Omental fat pad (tissue), 4 donors: Measurements from ENCODE around the gene ANKRD62. TPM values are rescaled to one million over a fixed set of nuclear protein-coding genes. Genes with fewer than 3 reads are reported as not detected.

ENCODE experiments used
- ATAC-seq: fragments of 150-250 bp; one replicate; pipeline ENCODE4 v1.9.1; 2016; ENCODE audit warnings: mild to moderate bottlenecking, moderate library complexity; ENCODE audit not compliant: low FRiP score
- DNase-seq: peaks from one replicate; pipeline ENCODE4 v3.0.0-alpha.2; 2019; ENCODE audit warnings: low spot score
- total RNA-seq, 4 donors: library from RNA; depleted of rRNA; stranded (reverse); fragments of >200 nt; gene quantifications; one replicate each; pipeline ENCODE4 v1.1.0, GENCODE V29; 2016
- TF ChIP-seq, protein P1 (sequence below), 3 donors: fragments of 450-650 bp; IDR thresholded peaks; one replicate each; pipeline ENCODE4 v1.5.1; 2016 to 2017; ENCODE audit warnings: antibody characterized with exemption in 3 of 3, mild to moderate bottlenecking in 3 of 3, moderate library complexity in 2 of 3

The ANKRD62 gene
- total RNA-seq, 4 donors from 2014 or later = not detected

DNA sequence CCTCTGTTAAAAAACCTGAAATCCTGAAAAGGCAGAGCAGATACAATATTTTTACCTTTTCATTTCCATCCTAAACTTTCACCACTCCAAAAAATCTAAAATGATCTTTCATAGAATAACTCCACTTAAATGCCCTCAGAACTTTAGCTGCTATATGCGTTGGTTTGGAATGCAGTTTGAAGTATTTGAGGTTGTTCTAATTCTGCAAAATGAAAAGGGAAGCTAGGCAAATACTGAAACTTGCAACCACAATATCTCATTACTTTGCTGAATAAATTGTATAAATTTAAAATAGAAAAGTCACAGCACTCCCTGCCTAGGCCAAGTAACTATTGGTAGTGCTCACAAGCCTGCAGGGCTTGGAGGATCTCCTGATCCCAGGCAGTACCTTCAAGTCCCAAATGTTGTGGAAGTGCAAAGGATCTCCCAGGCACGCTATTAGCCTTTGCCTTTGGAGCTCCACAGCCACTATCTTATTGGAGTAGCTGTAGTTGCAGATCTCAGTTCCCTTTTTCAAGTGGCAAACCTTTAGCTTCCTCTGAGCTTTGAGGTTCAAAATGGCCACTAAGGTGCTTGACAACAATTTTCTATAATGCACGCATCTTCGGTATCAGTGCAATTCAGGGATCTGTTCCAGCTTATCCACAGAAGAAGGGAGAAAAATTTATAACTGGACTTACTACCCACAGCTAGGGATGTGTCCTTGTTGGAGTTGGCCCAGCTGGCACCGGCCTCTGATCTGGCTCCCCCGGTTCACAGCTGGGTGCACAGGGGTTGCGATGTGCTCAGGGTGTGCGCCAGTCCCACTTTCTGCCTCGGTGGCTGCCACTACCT, 43.4 kb upstream of the ANKRD62 start:
- DNase-seq (no peak), ATAC-seq (no peak)
- TF ChIP-seq, protein P1, sequence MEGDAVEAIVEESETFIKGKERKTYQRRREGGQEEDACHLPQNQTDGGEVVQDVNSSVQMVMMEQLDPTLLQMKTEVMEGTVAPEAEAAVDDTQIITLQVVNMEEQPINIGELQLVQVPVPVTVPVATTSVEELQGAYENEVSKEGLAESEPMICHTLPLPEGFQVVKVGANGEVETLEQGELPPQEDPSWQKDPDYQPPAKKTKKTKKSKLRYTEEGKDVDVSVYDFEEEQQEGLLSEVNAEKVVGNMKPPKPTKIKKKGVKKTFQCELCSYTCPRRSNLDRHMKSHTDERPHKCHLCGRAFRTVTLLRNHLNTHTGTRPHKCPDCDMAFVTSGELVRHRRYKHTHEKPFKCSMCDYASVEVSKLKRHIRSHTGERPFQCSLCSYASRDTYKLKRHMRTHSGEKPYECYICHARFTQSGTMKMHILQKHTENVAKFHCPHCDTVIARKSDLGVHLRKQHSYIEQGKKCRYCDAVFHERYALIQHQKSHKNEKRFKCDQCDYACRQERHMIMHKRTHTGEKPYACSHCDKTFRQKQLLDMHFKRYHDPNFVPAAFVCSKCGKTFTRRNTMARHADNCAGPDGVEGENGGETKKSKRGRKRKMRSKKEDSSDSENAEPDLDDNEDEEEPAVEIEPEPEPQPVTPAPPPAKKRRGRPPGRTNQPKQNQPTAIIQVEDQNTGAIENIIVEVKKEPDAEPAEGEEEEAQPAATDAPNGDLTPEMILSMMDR (IDR thresholded peaks at IDR 0.05) = no peak

DNA sequence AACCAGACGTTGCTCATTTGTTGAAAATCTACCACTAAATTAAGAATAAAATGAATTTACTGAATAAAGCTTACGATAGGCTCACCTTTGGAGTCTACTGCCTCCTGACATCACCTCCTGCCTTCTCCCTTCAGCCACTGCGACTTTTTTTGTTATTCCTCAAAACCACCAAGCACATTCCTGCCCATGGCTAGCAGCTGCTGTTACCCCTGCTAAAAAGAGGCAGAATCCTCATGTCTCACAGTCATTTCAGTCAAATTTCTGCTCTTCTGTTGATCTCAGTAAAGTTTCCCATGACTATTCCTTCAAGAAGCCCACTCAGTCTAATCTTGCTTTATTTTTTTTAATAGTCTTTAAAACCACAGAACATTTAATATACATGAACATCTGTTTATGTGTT, 40.8 kb upstream of the ANKRD62 start:
- no peak for DNase-seq
- no peak for ATAC-seq
- TF ChIP-seq, protein P1 (IDR thresholded peaks at IDR 0.05) = no peak

DNA sequence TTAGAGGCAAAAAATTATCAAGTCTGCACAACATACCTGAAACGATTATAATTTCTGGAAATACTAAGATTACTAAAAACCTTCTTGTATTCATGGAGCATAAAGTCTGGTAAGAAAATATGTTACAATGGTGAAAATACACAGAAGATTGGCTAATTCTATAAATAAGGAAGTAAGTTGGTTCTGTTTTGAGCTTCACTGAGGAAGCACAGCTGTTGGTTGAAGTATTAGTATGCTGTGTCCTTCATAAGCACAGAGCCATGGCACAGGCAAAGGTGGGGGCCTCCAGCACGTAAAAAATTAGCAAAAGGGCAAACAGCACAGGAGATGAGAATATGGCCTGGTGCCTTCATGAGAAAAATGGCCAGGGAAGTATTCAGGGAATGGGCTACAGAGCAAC, 40.4 kb upstream of the ANKRD62 start:
- TF ChIP-seq, protein P1 (IDR thresholded peaks at IDR 0.05) = no peak

DNA sequence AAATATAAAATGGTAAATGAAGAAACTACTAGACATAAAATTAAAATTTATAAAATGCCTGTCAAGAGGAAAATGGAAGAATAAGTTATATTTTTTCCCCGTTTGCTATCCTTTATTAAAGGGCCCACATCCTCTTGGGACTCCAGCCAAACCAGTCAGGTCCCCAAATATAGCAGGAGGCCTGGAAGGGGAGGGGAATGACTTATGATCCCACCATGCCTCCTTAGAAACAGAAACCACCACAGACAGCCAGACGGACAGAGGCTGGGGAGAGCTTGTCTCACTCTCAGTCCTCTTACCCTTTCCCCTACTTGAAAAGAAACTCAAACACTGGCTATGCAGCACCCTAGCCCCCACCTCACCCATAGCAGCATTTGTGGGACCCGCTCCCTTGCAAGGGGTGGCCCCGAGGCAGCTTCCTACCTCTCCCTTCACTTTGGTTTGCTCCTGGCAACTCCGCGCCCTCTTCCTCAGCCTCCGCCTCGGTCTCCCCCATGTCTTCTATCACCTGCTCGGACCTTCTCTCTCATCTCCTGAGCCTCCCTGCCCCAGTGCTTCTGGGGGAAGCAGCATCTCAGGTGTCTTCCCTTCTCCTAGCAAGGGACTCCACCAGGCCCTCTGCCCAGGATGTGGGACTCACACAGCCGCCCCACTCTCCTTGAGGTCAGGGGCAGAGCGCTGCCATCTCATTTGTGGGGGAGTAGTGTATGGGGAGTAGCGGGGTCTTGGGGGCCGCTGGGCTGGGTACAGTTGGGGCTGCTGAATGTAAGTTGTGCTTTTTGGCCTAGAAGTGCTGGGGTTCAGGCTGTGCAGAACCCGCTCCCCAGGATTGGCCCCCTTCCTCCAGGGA, 37.4 kb upstream of the ANKRD62 start:
- no peak for DNase-seq
- ATAC-seq = no peak
- TF ChIP-seq, protein P1 (IDR thresholded peaks at IDR 0.05) = no peak

More for the DNA sequence above, 40.4 kb upstream of the ANKRD62 start:
- ATAC-seq (no peak), DNase-seq (no peak)

DNA sequence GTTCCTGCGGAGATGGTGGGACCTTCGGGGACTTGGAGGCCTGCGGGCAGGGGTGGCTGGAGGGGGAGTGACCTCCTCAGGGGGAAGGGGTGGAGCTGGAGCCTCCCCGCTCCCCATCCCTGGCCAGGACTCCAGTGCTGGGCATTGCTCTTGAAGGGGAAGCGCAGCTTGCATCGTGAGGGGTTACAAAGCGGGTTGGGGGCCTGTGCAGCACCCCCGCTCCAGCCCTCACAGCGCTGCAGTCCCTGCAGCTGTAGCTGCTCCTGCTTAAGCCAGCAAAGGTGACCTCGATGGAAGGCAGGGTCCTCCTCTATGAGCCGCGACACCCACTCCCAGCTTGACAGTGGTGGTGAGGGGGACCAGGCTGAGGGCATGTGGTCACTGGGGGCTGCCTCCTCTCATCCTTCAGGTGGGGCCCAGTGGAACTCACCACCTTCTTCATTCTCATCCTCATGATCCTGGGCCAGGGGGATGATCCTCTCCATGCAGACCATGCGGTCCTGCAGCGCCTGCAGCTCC, 36.7 kb upstream of the ANKRD62 start:
- TF ChIP-seq, protein P1 (IDR thresholded peaks at IDR 0.05) = no peak
- DNase-seq (no peak), ATAC-seq (no peak)

DNA sequence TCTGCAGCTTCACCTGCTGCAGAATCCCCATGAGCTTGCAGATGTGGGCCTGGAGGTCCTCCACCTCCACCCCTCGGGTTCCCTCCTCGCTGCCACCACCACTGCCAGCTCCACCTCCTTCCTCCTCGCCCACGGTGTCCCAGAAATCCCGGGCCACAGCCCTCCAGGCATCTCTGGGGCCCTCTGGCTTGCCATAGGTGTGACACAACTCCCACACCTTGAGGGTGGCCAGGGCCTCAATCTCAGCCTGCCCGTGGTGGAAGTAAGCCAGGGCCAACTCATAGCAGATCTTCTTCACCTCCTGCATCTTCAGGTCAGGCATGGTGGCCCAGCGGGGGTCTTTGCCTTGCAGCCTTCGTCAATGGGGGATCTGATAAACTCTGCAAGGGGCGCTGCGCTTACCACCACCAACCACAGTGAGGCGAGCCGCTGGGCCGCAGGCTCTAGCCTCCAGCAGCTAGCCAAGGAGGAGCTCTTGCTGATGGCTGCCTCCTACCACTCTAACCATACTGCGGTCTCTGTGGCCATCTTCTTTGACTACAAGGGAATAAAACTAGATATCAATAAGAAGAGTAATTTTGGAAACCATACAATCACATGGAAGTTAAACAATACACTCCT, 36.1 kb upstream of the ANKRD62 start:
- TF ChIP-seq, protein P1 (IDR thresholded peaks at IDR 0.05) = no peak
- DNase-seq (no peak), ATAC-seq (no peak)
